Neural cell (in vitro differentiated cells): ENCODE measurements around the gene FGF12. TPM values are rescaled to one million over a fixed set of nuclear protein-coding genes. Genes with fewer than 3 reads are reported as not detected.

ENCODE experiments used
- H2AFZ ChIP-seq: fragments of 200-600, 300-800 bp; sonication (generic), shearing (Covaris generic); 2 replicates; pipeline ENCODE4 v1.6.0; 2014; ENCODE audit warnings: low read depth, mild to moderate bottlenecking, antibody characterized with exemption, low read length, moderate library complexity
- H3F3A ChIP-seq: fragments of 200-600 bp; shearing (Covaris generic); 2 replicates; pipeline ENCODE4 v1.6.1; 2016; ENCODE audit warnings: mild to moderate bottlenecking, moderate library complexity, mixed read lengths, antibody characterized with exemption, low read length; ENCODE audit not compliant: insufficient read depth, poor library complexity, severe bottlenecking
- H3K27ac ChIP-seq: fragments of 200-600, 300-800 bp; sonication (generic), shearing (Covaris generic); 2 replicates; pipeline ENCODE4 v1.5.1; 2014; ENCODE audit warnings: mild to moderate bottlenecking, low read length, moderate library complexity
- H3K27me3 ChIP-seq: fragments of 300-800, 200-600 bp; sonication (generic), shearing (Covaris generic); 2 replicates; pipeline ENCODE4 v1.6.0; 2014; ENCODE audit warnings: mild to moderate bottlenecking, low read depth, low read length, moderate library complexity; ENCODE audit not compliant: insufficient read depth
- H3K36me3 ChIP-seq: fragments of 300-800, 200-600 bp; sonication (generic), shearing (Covaris generic); 2 replicates; pipeline ENCODE4 v1.5.1; 2014; ENCODE audit warnings: mild to moderate bottlenecking, antibody characterized with exemption, low read length, moderate library complexity; ENCODE audit not compliant: insufficient read depth
- H3K4me2 ChIP-seq: fragments of 300-800, 200-600 bp; sonication (generic), shearing (Covaris generic); 2 replicates; pipeline ENCODE4 v1.6.0; 2014; ENCODE audit warnings: mild to moderate bottlenecking, low read length
- H3K4me3 ChIP-seq: fragments of 300-800, 200-600 bp; sonication (generic), shearing (Covaris generic); 2 replicates; pipeline ENCODE4 v1.5.1; 2014; ENCODE audit warnings: mild to moderate bottlenecking, low read length, moderate library complexity
- H3K79me2 ChIP-seq: fragments of 200-600 bp; shearing (Covaris generic); replicated peaks from 2 replicates; pipeline ENCODE4 v1.6.0; 2014; ENCODE audit warnings: mild to moderate bottlenecking, low read length, moderate library complexity; ENCODE audit not compliant: insufficient read depth
- H3K9ac ChIP-seq: fragments of 300-800, 200-600 bp; sonication (generic), shearing (Covaris generic); 2 replicates; pipeline ENCODE4 v1.6.1; 2016; ENCODE audit warnings: mild to moderate bottlenecking, low read length, mixed read lengths
- H3K9me2 ChIP-seq: fragments of 200-600 bp; shearing (Covaris generic); 2 replicates; pipeline ENCODE4 v1.6.1; 2016; ENCODE audit warnings: mild to moderate bottlenecking, low read length, mixed read lengths; ENCODE audit not compliant: insufficient read depth
- H3K9me3 ChIP-seq: fragments of 200-600, 300-800 bp; sonication (generic), shearing (Covaris generic); 2 replicates; pipeline ENCODE4 v1.6.1; 2016; ENCODE audit warnings: mild to moderate bottlenecking, mixed run types, low read length, moderate library complexity, mixed read lengths
- H4K20me1 ChIP-seq: fragments of 200-600 bp; shearing (Covaris generic); 2 replicates; pipeline ENCODE4 v1.6.1; 2016; ENCODE audit warnings: mild to moderate bottlenecking, mixed run types; ENCODE audit not compliant: insufficient read depth
- CTCF ChIP-seq: fragments of 450-650 bp; IDR thresholded peaks from 2 replicates; pipeline ENCODE4 v1.5.1; 2014; ENCODE audit warnings: antibody characterized with exemption, mild to moderate bottlenecking, moderate library complexity; ENCODE audit not compliant: poor library complexity, severe bottlenecking
- EP300 ChIP-seq: fragments of 450-650 bp; conservative IDR thresholded peaks from 2 replicates; pipeline ENCODE4 v1.6.1; 2014; ENCODE audit warnings: antibody characterized with exemption, mild to moderate bottlenecking, moderate library complexity; ENCODE audit not compliant: poor library complexity, severe bottlenecking
- EZH2 ChIP-seq: fragments of 200-600, 300-800 bp; shearing (Covaris generic), sonication (generic); IDR thresholded peaks from 2 replicates; pipeline ENCODE4 v1.6.1; 2014; ENCODE audit warnings: antibody characterized with exemption, low read length, borderline replicate concordance, mild to moderate bottlenecking; ENCODE audit not compliant: insufficient read depth, poor library complexity, severe bottlenecking
- MXI1 ChIP-seq: fragments of 450-650 bp; conservative IDR thresholded peaks from 2 replicates; pipeline ENCODE4 v1.6.1; 2014; ENCODE audit warnings: antibody characterized with exemption, mild to moderate bottlenecking; ENCODE audit not compliant: poor library complexity, severe bottlenecking
- POLR2AphosphoS5 ChIP-seq: IDR thresholded peaks from 2 replicates; pipeline ENCODE4 v1.6.1; 2012
- RAD21 ChIP-seq: fragments of 450-650 bp; conservative IDR thresholded peaks from 2 replicates; pipeline ENCODE4 v1.6.1; 2014; ENCODE audit warnings: antibody characterized with exemption, mild to moderate bottlenecking, moderate library complexity
- REST ChIP-seq: IDR thresholded peaks from 2 replicates; pipeline ENCODE4 v1.6.1; 2012; ENCODE audit warnings: borderline replicate concordance
- SMC3 ChIP-seq: fragments of 450-650 bp; conservative IDR thresholded peaks from 2 replicates; pipeline ENCODE4 v1.6.1; 2014; ENCODE audit warnings: antibody characterized with exemption, mild to moderate bottlenecking, moderate library complexity; ENCODE audit not compliant: poor library complexity
- TAF1 ChIP-seq: IDR thresholded peaks from 2 replicates; pipeline ENCODE4 v1.6.1; 2012; ENCODE audit warnings: low read depth
- polyA plus RNA-seq: library from polyadenylated mRNA; depleted of rRNA; stranded (reverse); fragments of >200 nt; gene quantifications from 2 replicates; pipeline ENCODE4 v1.2.3, GENCODE V29; 2014

Gene FGF12
- polyA plus RNA-seq, 1 donor from 2014 or later, result 4.8 TPM

GRCh38 chr3:192253138-192253887 is 474.0 kb downstream of the FGF12 start:
- H3K4me2 ChIP-seq, result no peak overlapping the region
- no peaks in the 10 kb centered on the region for H3K27me3 ChIP-seq
- H3K36me3 ChIP-seq, result no peaks in the 10 kb centered on the region
- no peak for TF ChIP-seq POLR2AphosphoS5
- no peak for TF ChIP-seq RAD21
- no peak for TF ChIP-seq EP300
- no peak for TF ChIP-seq CTCF
- no peak for TF ChIP-seq TAF1
- TF ChIP-seq REST, result no peak
- no peak for TF ChIP-seq MXI1
- no peak for TF ChIP-seq EZH2
- no peak for TF ChIP-seq SMC3
- no peak overlapping the region for H2AFZ ChIP-seq
- no peak overlapping the region for H3K4me3 ChIP-seq
- H3K79me2 ChIP-seq, result no peaks in the 10 kb centered on the region
- H3K9me2 ChIP-seq, result no peaks in the 10 kb centered on the region
- H3K27ac ChIP-seq, result no peak overlapping the region
- H3K9ac ChIP-seq, result no peak overlapping the region
- H3F3A ChIP-seq, result no peaks in the 10 kb centered on the region
- no peaks in the 10 kb centered on the region for H3K9me3 ChIP-seq
- H4K20me1 ChIP-seq, result no peaks in the 10 kb centered on the region

GRCh38 chr3:192249516-192249915 is 477.8 kb downstream of the FGF12 start:
- H2AFZ ChIP-seq, result no peak overlapping the region
- no peaks in the 10 kb centered on the region for H3K27me3 ChIP-seq
- no peak overlapping the region for H3K4me3 ChIP-seq
- no peaks in the 10 kb centered on the region for H3K79me2 ChIP-seq
- no peaks in the 10 kb centered on the region for H3F3A ChIP-seq
- H4K20me1 ChIP-seq, result no peaks in the 10 kb centered on the region
- H3K9ac ChIP-seq, result no peak overlapping the region
- H3K36me3 ChIP-seq, result no peaks in the 10 kb centered on the region
- no peak overlapping the region for H3K27ac ChIP-seq
- no peaks in the 10 kb centered on the region for H3K9me3 ChIP-seq
- no peak overlapping the region for H3K4me2 ChIP-seq
- no peak for TF ChIP-seq EZH2
- H3K9me2 ChIP-seq, result no peaks in the 10 kb centered on the region
